LNCaP clone FGC (cell line): ENCODE measurements around the gene AVPR2.

Experiments
- DNase-seq: peaks from one replicate; pipeline ENCODE4 v3.0.0-alpha.2; 2011; ENCODE audit warnings: low read depth
- H3K4me3 ChIP-seq: 2 replicates; pipeline ENCODE4 v1.5.1; 2011; ENCODE audit warnings: mild to moderate bottlenecking, low read depth, low read length, control low read depth
- TF ChIP-seq, protein P1 (sequence below): IDR thresholded peaks from 2 replicates; pipeline ENCODE4 v1.5.1; 2012; ENCODE audit warnings: mild to moderate bottlenecking; ENCODE audit not compliant: control insufficient read depth, insufficient read depth; ENCODE audit errors: extremely low read depth

AVPR2 gene

DNA sequence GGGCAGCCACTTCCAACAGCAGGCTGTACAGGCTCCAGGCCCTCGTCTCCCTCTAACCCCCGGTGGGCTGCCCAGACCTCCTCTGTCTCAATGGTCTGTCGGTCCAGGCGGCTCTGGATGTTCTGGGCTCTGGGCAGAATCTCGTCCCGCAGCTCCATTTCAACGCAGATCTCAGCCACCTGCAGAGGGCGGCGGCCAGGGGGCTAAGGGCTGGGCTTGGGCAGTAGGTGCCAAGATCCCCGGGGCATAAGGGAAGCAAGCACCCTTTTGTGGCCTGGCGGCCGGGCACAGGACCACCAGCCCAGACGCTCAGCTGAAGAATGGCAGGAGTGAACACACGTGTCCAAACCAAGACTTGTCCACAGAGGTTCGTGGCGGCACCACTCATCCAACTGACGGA, 9.2 kb downstream of the AVPR2 start:
- no peak for DNase-seq
- H3K4me3 ChIP-seq = no peak overlapping the region
- TF ChIP-seq, protein P1, sequence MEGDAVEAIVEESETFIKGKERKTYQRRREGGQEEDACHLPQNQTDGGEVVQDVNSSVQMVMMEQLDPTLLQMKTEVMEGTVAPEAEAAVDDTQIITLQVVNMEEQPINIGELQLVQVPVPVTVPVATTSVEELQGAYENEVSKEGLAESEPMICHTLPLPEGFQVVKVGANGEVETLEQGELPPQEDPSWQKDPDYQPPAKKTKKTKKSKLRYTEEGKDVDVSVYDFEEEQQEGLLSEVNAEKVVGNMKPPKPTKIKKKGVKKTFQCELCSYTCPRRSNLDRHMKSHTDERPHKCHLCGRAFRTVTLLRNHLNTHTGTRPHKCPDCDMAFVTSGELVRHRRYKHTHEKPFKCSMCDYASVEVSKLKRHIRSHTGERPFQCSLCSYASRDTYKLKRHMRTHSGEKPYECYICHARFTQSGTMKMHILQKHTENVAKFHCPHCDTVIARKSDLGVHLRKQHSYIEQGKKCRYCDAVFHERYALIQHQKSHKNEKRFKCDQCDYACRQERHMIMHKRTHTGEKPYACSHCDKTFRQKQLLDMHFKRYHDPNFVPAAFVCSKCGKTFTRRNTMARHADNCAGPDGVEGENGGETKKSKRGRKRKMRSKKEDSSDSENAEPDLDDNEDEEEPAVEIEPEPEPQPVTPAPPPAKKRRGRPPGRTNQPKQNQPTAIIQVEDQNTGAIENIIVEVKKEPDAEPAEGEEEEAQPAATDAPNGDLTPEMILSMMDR = no peak

DNA sequence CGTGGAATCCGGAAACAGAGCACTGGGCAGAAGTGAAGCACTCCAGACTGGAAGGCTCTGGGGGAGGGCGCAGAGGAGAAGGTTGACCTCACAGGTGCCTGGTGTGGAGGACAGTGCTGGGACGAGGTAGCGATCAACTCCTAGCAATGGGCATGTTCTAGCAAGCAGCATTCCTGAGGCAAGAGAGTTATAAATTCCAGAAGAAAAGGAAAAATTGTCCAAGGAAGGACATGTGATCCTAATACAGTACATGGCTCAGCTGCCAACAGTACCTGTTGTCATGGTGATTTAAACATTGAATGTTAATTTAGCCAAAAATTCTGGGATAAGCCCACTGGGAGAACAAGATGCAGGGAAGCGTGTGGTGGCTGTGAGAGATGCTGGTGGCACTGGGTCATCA, 13.4 kb downstream of the AVPR2 start:
- DNase-seq = no peak
- H3K4me3 ChIP-seq = no peak overlapping the region
- TF ChIP-seq, protein P1 = no peak

DNA sequence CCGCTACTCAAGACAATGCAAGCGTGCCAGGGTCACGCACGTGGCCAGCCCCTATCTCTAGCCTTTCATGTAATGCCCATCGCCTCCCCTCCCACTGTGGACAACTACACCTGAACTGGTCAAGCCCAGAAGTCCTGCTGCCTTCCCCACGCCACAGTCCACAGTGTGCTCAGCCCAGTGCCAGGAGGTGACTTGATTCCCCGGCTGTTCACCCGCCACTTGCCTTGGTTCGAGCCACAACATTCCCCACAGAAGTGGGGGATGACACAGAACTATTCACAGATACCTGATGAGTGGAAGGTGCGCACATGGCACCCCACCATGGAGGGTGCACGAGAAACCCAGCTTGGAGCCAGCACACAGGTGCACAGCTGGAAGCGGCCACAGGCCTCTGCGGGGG, 14.8 kb downstream of the AVPR2 start:
- no peak overlapping the region for H3K4me3 ChIP-seq
- no peak for DNase-seq
- TF ChIP-seq, protein P1 = no peak

DNA sequence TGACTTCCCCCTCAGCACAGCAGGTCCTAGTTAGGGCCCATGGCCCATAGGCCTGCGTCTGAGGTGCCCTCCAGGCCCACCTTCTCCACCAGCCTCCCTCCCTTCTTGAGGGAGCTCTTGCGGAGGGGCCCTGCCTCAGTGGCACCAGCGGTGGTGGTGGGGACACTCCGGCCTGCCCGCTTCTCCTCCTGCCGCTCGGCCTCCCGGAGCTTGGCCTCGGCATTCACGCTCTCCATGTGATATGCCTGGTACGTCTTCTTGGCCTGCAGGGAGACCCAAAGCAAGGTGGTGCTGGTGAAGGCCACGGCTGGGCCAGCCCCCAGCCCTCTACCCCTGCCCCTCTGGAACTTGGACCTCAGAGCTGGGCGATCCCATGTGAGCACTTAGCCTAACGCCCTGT, 16.1 kb downstream of the AVPR2 start:
- H3K4me3 ChIP-seq = no peak overlapping the region
- DNase-seq = no peak
- TF ChIP-seq, protein P1 = no peak

DNA sequence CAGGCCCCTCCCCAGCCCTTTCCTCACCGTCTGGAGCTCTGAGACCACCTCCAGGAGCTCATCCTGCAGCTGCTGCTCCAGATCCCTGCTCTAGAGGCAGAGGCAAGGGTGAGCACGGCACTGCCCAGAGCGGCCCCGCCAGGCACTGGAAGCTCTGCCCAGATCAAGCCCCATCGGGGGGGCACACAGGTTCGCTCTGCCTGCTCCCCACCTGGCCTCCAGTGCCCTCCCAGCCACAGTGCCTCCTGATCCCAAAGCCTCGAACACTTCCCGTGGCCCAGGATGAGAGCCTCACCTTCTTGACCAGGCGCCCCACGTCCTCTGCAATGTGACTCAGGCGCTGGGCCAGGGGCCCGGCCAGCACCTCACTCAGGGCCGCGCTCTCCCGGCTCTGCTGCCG, 16.6 kb downstream of the AVPR2 start:
- no peak for DNase-seq
- TF ChIP-seq, protein P1 = no peak
- H3K4me3 ChIP-seq = no peak overlapping the region

DNA sequence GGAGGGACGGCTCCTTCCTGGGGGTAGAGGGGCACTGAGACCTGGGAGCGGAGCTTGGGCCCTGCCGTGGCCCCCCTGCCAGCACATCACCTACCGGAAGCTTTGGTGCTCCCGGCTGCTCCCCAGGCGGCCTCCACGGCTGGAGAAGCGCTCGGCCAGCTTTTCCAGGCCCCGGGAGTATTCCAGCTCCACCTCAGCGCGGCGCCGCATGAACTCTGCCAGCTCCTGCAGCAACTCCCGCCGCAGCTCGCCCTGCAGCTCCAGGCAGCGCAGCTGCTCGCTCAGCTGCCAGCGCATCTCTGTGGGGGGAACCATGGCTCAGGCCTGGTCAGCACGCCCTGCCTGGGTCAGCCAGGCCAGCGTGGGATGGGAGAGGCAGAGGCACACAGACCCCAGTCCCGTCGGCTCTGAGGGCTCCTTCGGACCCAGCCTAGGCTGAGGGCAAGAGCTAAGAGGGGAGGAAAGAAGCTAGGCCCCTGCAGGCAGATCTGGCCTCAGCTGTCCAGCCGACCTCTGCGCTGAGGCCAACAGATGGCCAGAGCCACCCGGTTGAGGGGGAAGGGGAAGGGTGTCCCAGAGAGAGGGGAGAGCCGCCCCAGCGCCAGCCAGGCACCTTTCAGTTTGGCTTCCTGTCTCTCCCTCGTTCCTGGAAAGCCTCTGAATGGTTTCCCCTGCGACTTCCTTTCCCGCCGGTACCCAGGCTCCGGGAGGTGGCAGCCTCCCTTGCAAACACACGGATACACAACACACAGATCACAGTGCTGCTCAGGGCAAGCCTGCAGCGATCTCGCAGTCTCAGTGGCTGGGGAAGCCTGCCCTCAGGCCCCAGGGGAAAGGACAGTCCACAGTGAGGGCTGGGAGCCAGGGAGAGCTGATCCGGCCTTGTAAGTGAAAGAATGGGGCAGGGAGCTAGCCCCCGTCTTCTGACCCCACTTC, 17.3 kb downstream of the AVPR2 start:
- no peak overlapping the region for H3K4me3 ChIP-seq
- TF ChIP-seq, protein P1 = no peak
- DNase-seq = no peak
